GM12892 (cell line): ENCODE results near the gene RAB33A.
"Not testable (repeated sequence)": the region's sequence is repeated elsewhere in the genome, so short reads cannot be mapped to it uniquely, and the experiment has no call there.

Experiments used
- POLR2A ChIP-seq: IDR thresholded peaks from 2 replicates; pipeline ENCODE4 v1.6.1; 2011; ENCODE audit warnings: low read depth, low read length, control low read depth
- POLR2AphosphoS5 ChIP-seq: IDR thresholded peaks from 2 replicates; pipeline ENCODE4 v1.6.1; 2011; ENCODE audit warnings: low read depth, low read length, control low read depth
- TAF1 ChIP-seq: IDR thresholded peaks from 2 replicates; pipeline ENCODE4 v1.6.1; 2011; ENCODE audit warnings: low read depth, mild to moderate bottlenecking, control low read depth, low read length, borderline replicate concordance

- TF ChIP-seq POLR2A, TAF1, POLR2AphosphoS5: not testable (repeated sequence)
Observed at GRCh38 chrX:130231184-130231583, 59.4 kb downstream of the RAB33A start.
